HepG2 (cell line): ENCODE measurements around the gene RAD18. TPM values are rescaled to one million over a fixed set of nuclear protein-coding genes. Genes with fewer than 3 reads are reported as not detected.

Experiments
- CREM ChIP-seq, 2 experiments: sonication (generic) in 1 of 2; formaldehyde crosslinking in 1 of 2; IDR thresholded peaks; 2 replicates each; pipeline versions ENCODE4 v1.4.0 to v1.6.1; 2016 to 2020; ENCODE audit warnings: antibody characterized with exemption in 1 of 2, mild to moderate bottlenecking in 1 of 2, missing genetic modification reagents in 1 of 2
- GABPA ChIP-seq, 2 experiments: IDR thresholded peaks; 2 replicates each; pipeline ENCODE4 v1.6.1; 2011 to 2016; ENCODE audit warnings: low read depth in 2 of 2, low read length in 1 of 2, missing biosample characterization in 1 of 2, missing genetic modification characterization in 1 of 2
- ISX ChIP-seq: sonication (generic); formaldehyde crosslinking; conservative IDR thresholded peaks from 2 replicates; pipeline ENCODE4 v1.5.0; 2020; ENCODE audit warnings: missing genetic modification reagents
- SMAD1 ChIP-seq: sonication (generic); formaldehyde crosslinking; IDR thresholded peaks from 2 replicates; pipeline ENCODE4 v1.4.0; 2020; ENCODE audit warnings: missing genetic modification reagents, low read depth, mild to moderate bottlenecking, borderline replicate concordance
- SMAD3 ChIP-seq: sonication (generic); formaldehyde crosslinking; IDR thresholded peaks from 2 replicates; pipeline ENCODE4 v1.4.0; 2020; ENCODE audit warnings: missing genetic modification reagents
- SOX5 ChIP-seq: IDR thresholded peaks from 2 replicates; pipeline ENCODE4 v1.6.1; 2016; ENCODE audit warnings: borderline replicate concordance
- SSRP1 ChIP-seq: IDR thresholded peaks from 2 replicates; pipeline ENCODE4 v1.6.1; 2016; ENCODE audit warnings: control low read depth
- TAF1 ChIP-seq: sonication (generic); formaldehyde crosslinking; IDR thresholded peaks from 2 replicates; pipeline ENCODE4 v1.4.0; 2020; ENCODE audit warnings: missing genetic modification reagents
- TAF15 ChIP-seq: fragments of 200-400 bp; formaldehyde crosslinking; IDR thresholded peaks from one replicate; pipeline ENCODE4 v1.6.1; 2018; ENCODE audit warnings: mild to moderate bottlenecking, low read depth, low read length; ENCODE audit not compliant: poor library complexity, severe bottlenecking
- U2AF1 ChIP-seq: fragments of 200-400 bp; formaldehyde crosslinking; optimal IDR thresholded peaks from 2 replicates; pipeline ENCODE3; 2017; ENCODE audit warnings: mild to moderate bottlenecking, low read depth, low read length
- ZMYM4 ChIP-seq: sonication (generic); formaldehyde crosslinking; IDR thresholded peaks from 2 replicates; pipeline ENCODE4 v1.8.1; 2023; ENCODE audit warnings: mild to moderate bottlenecking, missing genetic modification reagents
- ZNF230 ChIP-seq: sonication (generic); formaldehyde crosslinking; IDR thresholded peaks from 2 replicates; pipeline ENCODE4 v1.4.0; 2020; ENCODE audit warnings: mild to moderate bottlenecking, missing genetic modification reagents
- ZNF235 ChIP-seq: sonication (generic); formaldehyde crosslinking; IDR thresholded peaks from 2 replicates; pipeline ENCODE4 v1.8.1; 2023; ENCODE audit warnings: mild to moderate bottlenecking, missing genetic modification reagents, borderline replicate concordance
- ZNF282 ChIP-seq: fragments of 450-650 bp; IDR thresholded peaks from 2 replicates; pipeline ENCODE4 v1.6.1; 2018; ENCODE audit not compliant: partially characterized antibody
- polyA plus RNA-seq, 8 experiments: library from polyadenylated mRNA; depleted of rRNA in 3 of 8; stranded (reverse) in 7 of 8; unstranded in 1 of 8; fragments of >200 nt; fragmentation: Illumina TruSeq in 4 of 8; extraction: Trizol in 4 of 8; gene quantifications; 2 replicates each; pipeline versions ENCODE4 v1.2.1 to v1.2.3, GENCODE V29; 2011 to 2016; ENCODE audit warnings: low read depth in 4 of 8, missing spikeins in 1 of 8, mixed read lengths in 1 of 8; ENCODE audit not compliant: insufficient read depth in 1 of 8
- total RNA-seq, 5 experiments: library from RNA; depleted of rRNA; stranded (reverse); fragments of >200 nt; fragmentation: Illumina TruSeq; extraction: Trizol; gene quantifications; 2 replicates each; pipeline ENCODE4 v1.2.3, GENCODE V29; 2016; ENCODE audit warnings: low read depth in 1 of 5
- TF ChIP-seq, protein P1 (sequence below): sonication (generic); formaldehyde crosslinking; IDR thresholded peaks from 2 replicates; pipeline ENCODE4 v1.8.1; 2023; ENCODE audit warnings: missing genetic modification reagents, inconsistent platforms, borderline replicate concordance
- TF ChIP-seq, protein P2 (sequence below): IDR thresholded peaks from 2 replicates; pipeline ENCODE4 v1.4.0; 2020; ENCODE audit warnings: mild to moderate bottlenecking, missing genetic modification reagents
- TF ChIP-seq, protein P3 (sequence below): sonication (generic); formaldehyde crosslinking; IDR thresholded peaks from 2 replicates; pipeline ENCODE4 v1.4.0; 2020; ENCODE audit warnings: mild to moderate bottlenecking, missing genetic modification reagents
- TF ChIP-seq, protein P4 (sequence below): IDR thresholded peaks from 2 replicates; pipeline ENCODE4 v1.6.1; 2016
- TF ChIP-seq, protein P5 (sequence below): sonication (generic); formaldehyde crosslinking; IDR thresholded peaks from 2 replicates; pipeline ENCODE4 v1.8.0; 2022; ENCODE audit warnings: missing genetic modification reagents, mild to moderate bottlenecking, inconsistent platforms, borderline replicate concordance

Gene RAD18
- total and polyA plus RNA-seq, 2 of the 13 experiments (the other 11 are each of a cell fraction or from before 2014, with no cell fraction given): 5.9 to 20.7 TPM

GRCh38 chr3:8879347-8879944 lies 83.8 kb downstream of the RAD18 start (continued):
- TF ChIP-seq, protein P1, sequence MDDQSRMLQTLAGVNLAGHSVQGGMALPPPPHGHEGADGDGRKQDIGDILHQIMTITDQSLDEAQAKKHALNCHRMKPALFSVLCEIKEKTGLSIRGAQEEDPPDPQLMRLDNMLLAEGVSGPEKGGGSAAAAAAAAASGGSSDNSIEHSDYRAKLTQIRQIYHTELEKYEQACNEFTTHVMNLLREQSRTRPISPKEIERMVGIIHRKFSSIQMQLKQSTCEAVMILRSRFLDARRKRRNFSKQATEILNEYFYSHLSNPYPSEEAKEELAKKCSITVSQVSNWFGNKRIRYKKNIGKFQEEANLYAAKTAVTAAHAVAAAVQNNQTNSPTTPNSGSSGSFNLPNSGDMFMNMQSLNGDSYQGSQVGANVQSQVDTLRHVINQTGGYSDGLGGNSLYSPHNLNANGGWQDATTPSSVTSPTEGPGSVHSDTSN (CRISPR knock-in tag): no peak
- peak; percentile 99 for TF ChIP-seq SOX5 (CRISPR knock-in tag)
- TF ChIP-seq, protein P2, sequence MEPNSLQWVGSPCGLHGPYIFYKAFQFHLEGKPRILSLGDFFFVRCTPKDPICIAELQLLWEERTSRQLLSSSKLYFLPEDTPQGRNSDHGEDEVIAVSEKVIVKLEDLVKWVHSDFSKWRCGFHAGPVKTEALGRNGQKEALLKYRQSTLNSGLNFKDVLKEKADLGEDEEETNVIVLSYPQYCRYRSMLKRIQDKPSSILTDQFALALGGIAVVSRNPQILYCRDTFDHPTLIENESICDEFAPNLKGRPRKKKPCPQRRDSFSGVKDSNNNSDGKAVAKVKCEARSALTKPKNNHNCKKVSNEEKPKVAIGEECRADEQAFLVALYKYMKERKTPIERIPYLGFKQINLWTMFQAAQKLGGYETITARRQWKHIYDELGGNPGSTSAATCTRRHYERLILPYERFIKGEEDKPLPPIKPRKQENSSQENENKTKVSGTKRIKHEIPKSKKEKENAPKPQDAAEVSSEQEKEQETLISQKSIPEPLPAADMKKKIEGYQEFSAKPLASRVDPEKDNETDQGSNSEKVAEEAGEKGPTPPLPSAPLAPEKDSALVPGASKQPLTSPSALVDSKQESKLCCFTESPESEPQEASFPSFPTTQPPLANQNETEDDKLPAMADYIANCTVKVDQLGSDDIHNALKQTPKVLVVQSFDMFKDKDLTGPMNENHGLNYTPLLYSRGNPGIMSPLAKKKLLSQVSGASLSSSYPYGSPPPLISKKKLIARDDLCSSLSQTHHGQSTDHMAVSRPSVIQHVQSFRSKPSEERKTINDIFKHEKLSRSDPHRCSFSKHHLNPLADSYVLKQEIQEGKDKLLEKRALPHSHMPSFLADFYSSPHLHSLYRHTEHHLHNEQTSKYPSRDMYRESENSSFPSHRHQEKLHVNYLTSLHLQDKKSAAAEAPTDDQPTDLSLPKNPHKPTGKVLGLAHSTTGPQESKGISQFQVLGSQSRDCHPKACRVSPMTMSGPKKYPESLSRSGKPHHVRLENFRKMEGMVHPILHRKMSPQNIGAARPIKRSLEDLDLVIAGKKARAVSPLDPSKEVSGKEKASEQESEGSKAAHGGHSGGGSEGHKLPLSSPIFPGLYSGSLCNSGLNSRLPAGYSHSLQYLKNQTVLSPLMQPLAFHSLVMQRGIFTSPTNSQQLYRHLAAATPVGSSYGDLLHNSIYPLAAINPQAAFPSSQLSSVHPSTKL (CRISPR knock-in tag): peak; percentile 76
- TF ChIP-seq, protein P3, sequence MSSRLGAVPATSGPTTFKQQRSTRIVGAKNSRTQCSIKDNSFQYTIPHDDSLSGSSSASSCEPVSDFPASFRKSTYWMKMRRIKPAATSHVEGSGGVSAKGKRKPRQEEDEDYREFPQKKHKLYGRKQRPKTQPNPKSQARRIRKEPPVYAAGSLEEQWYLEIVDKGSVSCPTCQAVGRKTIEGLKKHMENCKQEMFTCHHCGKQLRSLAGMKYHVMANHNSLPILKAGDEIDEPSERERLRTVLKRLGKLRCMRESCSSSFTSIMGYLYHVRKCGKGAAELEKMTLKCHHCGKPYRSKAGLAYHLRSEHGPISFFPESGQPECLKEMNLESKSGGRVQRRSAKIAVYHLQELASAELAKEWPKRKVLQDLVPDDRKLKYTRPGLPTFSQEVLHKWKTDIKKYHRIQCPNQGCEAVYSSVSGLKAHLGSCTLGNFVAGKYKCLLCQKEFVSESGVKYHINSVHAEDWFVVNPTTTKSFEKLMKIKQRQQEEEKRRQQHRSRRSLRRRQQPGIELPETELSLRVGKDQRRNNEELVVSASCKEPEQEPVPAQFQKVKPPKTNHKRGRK (CRISPR knock-in tag): no peak
- TF ChIP-seq GABPA (IDR thresholded peaks at IDR 0.05; ENCODE audit: low read depth, low read length): no peak
- no peak for TF ChIP-seq GABPA (CRISPR knock-in tag; IDR thresholded peaks at IDR 0.05; ENCODE audit: low read depth)
- TF ChIP-seq ISX: no peak
- TF ChIP-seq TAF1 (CRISPR knock-in tag): no peak
- TF ChIP-seq SMAD1: no peak
- 0 out of 2 replicates have a peak, but pooled peaks have one; percentile 25 for TF ChIP-seq CREM (IDR thresholded peaks at IDR 0.05)
- no peak for TF ChIP-seq CREM (CRISPR knock-in tag; IDR thresholded peaks at IDR 0.05)
- no peak for TF ChIP-seq TAF15
- no peak for TF ChIP-seq ZNF235 (CRISPR knock-in tag)
- no peak for TF ChIP-seq SSRP1
- TF ChIP-seq U2AF1: no peak
- TF ChIP-seq ZNF230: no peak
- TF ChIP-seq, protein P4, sequence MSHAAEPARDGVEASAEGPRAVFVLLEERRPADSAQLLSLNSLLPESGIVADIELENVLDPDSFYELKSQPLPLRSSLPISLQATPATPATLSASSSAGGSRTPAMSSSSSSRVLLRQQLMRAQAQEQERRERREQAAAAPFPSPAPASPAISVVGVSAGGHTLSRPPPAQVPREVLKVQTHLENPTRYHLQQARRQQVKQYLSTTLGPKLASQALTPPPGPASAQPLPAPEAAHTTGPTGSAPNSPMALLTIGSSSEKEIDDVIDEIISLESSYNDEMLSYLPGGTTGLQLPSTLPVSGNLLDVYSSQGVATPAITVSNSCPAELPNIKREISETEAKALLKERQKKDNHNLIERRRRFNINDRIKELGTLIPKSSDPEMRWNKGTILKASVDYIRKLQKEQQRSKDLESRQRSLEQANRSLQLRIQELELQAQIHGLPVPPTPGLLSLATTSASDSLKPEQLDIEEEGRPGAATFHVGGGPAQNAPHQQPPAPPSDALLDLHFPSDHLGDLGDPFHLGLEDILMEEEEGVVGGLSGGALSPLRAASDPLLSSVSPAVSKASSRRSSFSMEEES (CRISPR knock-in tag): peak; percentile 55; the same call in 1 of the 2 replicates
- TF ChIP-seq, protein P5, sequence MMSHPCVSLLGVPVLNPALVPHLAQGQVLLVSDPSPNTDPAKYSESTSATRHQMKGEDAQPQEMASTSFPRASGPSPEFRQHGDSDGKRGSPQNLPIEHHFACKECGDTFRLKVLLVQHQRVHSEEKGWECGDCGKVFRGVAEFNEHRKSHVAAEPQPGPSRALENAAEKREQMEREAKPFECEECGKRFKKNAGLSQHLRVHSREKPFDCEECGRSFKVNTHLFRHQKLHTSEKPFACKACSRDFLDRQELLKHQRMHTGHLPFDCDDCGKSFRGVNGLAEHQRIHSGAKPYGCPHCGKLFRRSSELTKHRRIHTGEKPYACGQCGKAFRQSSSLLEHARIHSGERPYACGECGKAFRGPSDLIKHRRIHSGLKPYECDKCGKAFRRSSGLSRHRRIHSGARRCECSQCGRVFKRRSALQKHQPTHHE (CRISPR knock-in tag): no peak
- no peak for TF ChIP-seq SMAD3 (CRISPR knock-in tag)
- TF ChIP-seq ZMYM4: peak; percentile 58; the same call in 1 of the 2 replicates
- no peak for TF ChIP-seq ZNF282
